K562 (cell line): ENCODE data around the gene MYH7. TPM values are rescaled to one million over a fixed set of nuclear protein-coding genes. Genes with fewer than 3 reads are reported as not detected.
A peak's percentile ranks its signal among the peaks of the same experiment; 100 is the strongest.

Source experiments
- CBFA2T2 ChIP-seq: fragments of 450-650 bp; conservative IDR thresholded peaks from 2 replicates; pipeline ENCODE4 v1.6.1; 2017; ENCODE audit warnings: mild to moderate bottlenecking
- GATAD2A ChIP-seq: fragments of 450-650 bp; IDR thresholded peaks from 2 replicates; pipeline ENCODE4 v1.6.1; 2017
- HCFC1 ChIP-seq: IDR thresholded peaks from 2 replicates; pipeline ENCODE4 v1.6.1; 2012; ENCODE audit warnings: low read depth, low read length, improper control_type of control experiment
- HMGN3 ChIP-seq: IDR thresholded peaks from 2 replicates; pipeline ENCODE4 v1.6.1; 2011; ENCODE audit warnings: borderline replicate concordance, low read depth, mild to moderate bottlenecking, mixed read lengths, low read length; ENCODE audit not compliant: insufficient read length; ENCODE audit errors: extremely low read depth
- TRIM28 ChIP-seq: fragments of 450-650 bp; IDR thresholded peaks from 2 replicates; pipeline ENCODE4 v1.6.1; 2017
- ZNF197 ChIP-seq: fragments of 200-800 bp; sonication (Bioruptor generic); IDR thresholded peaks from 2 replicates; pipeline ENCODE4 v1.6.1; 2016; ENCODE audit warnings: low read depth, missing genetic modification characterization, missing compliant biosample characterization
- polyA plus RNA-seq, 8 experiments: library from polyadenylated mRNA; depleted of rRNA in 4 of 8; stranded (reverse) in 5 of 8; unstranded in 3 of 8; fragments of >200 nt; fragmentation: Nextera tagmentation in 2 of 8; fragmentation: Illumina TruSeq in 1 of 8; extraction: Ambion mirVana in 2 of 8; extraction: Trizol in 1 of 8; gene quantifications; 2 replicates each; pipeline versions ENCODE4 v1.2.1 to v1.2.3, GENCODE V29; 2011 to 2014; ENCODE audit warnings: inconsistent platforms in 1 of 8, missing spikeins in 1 of 8
- total RNA-seq, 7 experiments: library from RNA; depleted of rRNA in 6 of 7; stranded (reverse); fragments of >200 nt in 6 of 7; fragmentation: Illumina TruSeq in 2 of 7; extraction: Trizol in 2 of 7; gene quantifications; 2 replicates each; pipeline versions ENCODE4 v1.2.1 to v1.2.3, GENCODE V29; 2011 to 2021; ENCODE audit warnings: low replicate concordance in 1 of 7
- TF ChIP-seq, protein P1 (sequence below), 3 experiments: IDR thresholded peaks in 2 of 3; conservative IDR thresholded peaks in 1 of 3; 2 replicates each; pipeline ENCODE4 v1.5.1; 2011 to 2012; ENCODE audit warnings: low read length in 3 of 3, mild to moderate bottlenecking in 3 of 3, control low read depth in 2 of 3, improper control_type of control experiment in 1 of 3, inconsistent platforms in 1 of 3, low read depth in 1 of 3, mixed read lengths in 1 of 3, moderate library complexity in 1 of 3; ENCODE audit not compliant: insufficient read depth in 2 of 3
- TF ChIP-seq, protein P2 (sequence below): fragments of 450-650 bp; IDR thresholded peaks from 2 replicates; pipeline ENCODE4 v1.6.1; 2016; ENCODE audit warnings: low read depth

MYH7 gene
- total and polyA plus RNA-seq, 9 of the 15 experiments (the other 6 are each of a cell fraction or from before 2014, with no cell fraction given) = not detected

DNA sequence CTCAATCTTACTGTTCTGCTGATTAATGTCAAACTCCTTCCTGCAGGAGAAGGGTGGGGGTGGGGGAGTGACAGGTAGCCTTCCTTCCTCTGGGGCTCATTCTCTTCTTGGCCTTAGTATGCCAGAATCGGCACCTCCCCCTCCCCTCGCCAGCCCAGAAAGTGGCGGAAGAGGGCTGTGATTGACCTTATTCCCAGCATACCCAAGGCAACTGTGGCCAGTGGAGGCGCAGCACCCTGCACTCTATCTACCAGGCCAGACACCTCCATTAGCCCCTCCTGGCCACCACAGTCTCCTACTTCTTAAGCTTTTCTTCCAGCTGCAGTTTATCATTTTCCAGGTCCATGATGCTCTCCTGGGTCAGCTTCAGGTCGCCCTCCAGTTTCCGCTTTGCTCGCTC lies 42.8 kb downstream of the MYH7 start (continued):
- TF ChIP-seq, protein P1, sequence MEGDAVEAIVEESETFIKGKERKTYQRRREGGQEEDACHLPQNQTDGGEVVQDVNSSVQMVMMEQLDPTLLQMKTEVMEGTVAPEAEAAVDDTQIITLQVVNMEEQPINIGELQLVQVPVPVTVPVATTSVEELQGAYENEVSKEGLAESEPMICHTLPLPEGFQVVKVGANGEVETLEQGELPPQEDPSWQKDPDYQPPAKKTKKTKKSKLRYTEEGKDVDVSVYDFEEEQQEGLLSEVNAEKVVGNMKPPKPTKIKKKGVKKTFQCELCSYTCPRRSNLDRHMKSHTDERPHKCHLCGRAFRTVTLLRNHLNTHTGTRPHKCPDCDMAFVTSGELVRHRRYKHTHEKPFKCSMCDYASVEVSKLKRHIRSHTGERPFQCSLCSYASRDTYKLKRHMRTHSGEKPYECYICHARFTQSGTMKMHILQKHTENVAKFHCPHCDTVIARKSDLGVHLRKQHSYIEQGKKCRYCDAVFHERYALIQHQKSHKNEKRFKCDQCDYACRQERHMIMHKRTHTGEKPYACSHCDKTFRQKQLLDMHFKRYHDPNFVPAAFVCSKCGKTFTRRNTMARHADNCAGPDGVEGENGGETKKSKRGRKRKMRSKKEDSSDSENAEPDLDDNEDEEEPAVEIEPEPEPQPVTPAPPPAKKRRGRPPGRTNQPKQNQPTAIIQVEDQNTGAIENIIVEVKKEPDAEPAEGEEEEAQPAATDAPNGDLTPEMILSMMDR (IDR thresholded peaks at IDR 0.05 in 2 of 3, conservative IDR thresholded peaks at IDR 0.05 in 1 of 3; ENCODE audit: insufficient read depth in 2 of 3, low read depth in 1 of 3, low read length in 3 of 3) = 0 out of 6 replicates have a peak, but pooled peaks of 1 of the 3 experiments have one; percentile 8
- no peak for TF ChIP-seq HMGN3
- peak; percentile 20; the same call in 1 of the 2 replicates for TF ChIP-seq HCFC1
- no peak for TF ChIP-seq ZNF197
- TF ChIP-seq GATAD2A = no peak
- no peak for TF ChIP-seq TRIM28
- TF ChIP-seq, protein P2, sequence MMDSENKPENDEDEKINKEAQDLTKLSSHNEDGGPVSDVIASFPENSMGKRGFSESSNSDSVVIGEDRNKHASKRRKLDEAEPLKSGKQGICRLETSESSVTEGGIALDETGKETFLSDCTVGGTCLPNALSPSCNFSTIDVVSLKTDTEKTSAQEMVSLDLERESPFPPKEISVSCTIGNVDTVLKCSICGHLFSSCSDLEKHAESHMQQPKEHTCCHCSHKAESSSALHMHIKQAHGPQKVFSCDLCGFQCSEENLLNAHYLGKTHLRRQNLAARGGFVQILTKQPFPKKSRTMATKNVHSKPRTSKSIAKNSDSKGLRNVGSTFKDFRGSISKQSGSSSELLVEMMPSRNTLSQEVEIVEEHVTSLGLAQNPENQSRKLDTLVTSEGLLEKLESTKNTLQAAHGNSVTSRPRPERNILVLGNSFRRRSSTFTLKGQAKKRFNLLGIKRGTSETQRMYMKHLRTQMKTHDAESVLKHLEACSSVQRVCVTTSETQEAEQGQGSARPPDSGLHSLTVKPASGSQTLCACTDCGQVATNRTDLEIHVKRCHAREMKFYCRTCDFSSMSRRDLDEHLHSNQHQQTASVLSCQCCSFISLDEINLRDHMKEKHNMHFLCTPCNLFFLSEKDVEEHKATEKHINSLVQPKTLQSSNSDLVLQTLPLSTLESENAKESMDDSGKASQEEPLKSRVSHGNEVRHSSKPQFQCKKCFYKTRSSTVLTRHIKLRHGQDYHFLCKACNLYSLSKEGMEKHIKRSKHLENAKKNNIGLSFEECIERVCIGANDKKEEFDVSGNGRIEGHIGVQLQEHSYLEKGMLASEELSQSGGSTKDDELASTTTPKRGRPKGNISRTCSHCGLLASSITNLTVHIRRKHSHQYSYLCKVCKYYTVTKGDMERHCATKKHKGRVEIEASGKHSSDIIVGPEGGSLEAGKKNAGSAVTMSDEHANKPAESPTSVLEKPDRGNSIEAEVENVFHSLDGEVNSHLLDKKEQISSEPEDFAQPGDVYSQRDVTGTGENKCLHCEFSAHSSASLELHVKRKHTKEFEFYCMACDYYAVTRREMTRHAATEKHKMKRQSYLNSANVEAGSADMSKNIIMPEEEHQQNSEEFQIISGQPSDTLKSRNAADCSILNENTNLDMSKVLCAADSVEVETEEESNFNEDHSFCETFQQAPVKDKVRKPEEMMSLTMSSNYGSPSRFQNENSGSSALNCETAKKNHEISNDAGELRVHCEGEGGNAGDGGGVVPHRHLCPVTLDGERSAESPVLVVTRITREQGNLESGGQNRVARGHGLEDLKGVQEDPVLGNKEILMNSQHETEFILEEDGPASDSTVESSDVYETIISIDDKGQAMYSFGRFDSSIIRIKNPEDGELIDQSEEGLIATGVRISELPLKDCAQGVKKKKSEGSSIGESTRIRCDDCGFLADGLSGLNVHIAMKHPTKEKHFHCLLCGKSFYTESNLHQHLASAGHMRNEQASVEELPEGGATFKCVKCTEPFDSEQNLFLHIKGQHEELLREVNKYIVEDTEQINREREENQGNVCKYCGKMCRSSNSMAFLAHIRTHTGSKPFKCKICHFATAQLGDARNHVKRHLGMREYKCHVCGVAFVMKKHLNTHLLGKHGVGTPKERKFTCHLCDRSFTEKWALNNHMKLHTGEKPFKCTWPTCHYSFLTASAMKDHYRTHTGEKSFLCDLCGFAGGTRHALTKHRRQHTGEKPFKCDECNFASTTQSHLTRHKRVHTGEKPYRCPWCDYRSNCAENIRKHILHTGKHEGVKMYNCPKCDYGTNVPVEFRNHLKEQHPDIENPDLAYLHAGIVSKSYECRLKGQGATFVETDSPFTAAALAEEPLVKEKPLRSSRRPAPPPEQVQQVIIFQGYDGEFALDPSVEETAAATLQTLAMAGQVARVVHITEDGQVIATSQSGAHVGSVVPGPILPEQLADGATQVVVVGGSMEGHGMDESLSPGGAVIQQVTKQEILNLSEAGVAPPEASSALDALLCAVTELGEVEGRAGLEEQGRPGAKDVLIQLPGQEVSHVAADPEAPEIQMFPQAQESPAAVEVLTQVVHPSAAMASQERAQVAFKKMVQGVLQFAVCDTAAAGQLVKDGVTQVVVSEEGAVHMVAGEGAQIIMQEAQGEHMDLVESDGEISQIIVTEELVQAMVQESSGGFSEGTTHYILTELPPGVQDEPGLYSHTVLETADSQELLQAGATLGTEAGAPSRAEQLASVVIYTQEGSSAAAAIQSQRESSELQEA = no peak
- no peak for TF ChIP-seq CBFA2T2
